ENCODE data around the gene TMEM121B.

The TMEM121B gene

DNA sequence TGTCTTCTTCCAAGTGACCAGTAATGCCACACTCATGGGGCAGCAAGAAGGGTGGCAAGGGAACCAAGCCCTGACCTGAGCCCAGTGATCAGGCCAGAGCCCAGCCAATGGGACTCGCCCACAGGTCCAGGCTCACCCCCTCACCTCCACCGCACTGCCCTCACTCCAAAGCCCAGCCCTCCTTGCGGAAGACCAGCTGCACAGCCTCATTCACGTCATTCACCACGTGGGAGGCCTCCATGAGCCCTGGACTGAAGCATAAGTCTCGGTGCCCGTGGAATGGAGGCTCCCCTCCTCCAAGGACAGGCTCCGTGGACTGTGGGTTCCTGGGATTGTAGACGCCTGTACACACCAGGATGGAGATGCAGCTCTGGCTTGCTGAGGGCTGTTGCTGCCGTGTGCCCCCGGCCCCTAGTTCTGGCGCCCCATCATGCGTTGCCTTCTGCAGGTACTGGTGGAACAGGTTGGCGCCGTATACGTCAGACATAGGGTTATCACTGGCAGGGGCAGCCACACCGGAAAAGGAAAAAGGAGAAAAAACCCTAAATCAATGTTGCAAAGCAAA, 16.8 kb upstream of the TMEM121B start:
- DNase-seq, result no peak

GRCh38 chr22:17137170-17137569, 16.0 kb upstream of the TMEM121B start:
- DNase-seq, result no peak

DNA sequence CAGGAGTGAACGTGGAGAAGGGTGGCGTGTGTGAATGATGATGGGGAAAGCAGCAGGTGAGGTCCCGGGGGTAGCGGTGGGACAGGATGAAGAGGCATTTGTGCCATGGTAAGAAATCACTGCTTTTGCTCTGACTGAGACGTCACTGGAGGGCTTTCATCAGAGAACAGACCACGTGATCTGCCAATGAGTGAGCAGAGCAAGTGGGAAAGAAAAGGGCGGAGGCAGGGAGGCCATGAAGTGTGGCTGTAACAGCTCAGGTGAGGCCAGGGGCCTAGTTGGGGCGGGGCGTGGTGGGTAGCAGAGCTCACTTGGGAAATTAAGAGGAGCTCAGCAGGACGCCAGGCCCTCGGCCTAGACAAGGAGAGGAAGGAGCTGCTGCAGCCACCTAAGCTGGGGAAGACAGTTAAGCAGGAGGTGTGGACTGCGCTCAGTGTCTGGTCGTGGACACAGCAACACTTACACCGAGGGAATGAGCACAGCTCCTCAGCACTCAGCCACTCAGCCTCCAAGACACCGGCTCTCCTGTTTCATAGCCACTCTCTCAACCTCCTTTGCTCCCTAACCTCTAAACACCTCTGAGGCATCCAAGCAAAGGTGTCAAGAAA, 14.1 kb upstream of the TMEM121B start:
- no peak for DNase-seq

DNA sequence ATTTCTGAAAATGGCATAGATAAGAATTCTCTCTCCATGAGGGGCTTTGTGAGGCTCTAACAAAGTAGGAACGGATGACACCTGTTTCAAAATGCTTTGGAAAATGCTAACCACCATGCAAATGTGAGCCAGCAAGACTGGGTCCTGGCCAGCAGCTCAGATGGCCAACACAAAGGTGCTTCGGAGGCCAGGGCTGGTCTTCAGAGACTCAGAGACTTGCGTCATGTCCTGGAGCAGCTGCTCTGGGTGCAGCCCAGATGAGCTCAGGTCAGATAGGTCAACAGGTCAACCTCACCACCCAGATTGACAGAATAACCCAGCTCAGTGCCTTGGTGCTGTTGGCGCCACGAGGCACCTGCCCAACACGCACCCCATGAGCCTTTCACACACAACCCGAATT, 12.0 kb upstream of the TMEM121B start:
- DNase-seq, result no peak

DNA sequence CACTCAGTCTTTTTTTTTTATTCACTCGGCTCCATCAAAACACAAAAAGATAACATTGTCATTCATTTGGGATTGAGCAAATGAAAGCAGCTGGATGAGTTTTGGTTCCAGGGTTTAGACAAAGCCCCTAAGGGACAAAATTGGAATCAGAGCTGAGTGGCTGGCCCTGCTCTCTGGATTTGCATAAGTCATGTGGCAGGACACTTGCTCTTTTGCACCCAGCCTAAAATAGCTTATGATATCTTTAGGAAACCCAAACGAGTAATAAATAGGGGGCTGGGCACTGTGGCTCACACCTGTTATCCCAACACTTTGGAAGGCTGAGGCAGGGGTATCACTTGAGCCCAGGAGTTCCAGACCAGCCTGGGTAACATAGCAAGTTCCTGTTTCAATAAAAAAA, 11.0 kb upstream of the TMEM121B start:
- no peak for DNase-seq

GRCh38 chr22:17131686-17132085, 10.5 kb upstream of the TMEM121B start:
- DNase-seq, result no peak

DNA sequence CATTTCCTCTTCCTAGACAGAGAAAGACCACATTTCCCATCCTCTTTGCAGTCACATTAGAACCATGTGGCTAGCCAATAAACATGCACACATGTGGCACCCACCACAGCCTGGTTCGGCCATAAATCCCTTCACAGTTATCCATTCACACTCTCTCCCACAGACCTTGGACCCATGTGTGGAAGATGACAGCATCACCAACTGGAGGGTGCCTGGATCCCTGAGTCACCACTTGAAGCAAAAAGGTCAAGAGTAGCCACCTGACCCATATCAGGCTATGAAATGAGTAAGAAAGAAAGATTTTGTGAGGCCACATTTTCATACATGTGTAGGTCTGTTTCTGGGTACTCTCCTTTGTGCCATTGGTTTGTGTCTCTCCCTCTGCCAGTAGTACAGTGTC, 9.0 kb upstream of the TMEM121B start:
- DNase-seq, result no peak

GRCh38 chr22:17120711-17121232, 388 bp downstream of the TMEM121B start:
- no peak for DNase-seq

DNA sequence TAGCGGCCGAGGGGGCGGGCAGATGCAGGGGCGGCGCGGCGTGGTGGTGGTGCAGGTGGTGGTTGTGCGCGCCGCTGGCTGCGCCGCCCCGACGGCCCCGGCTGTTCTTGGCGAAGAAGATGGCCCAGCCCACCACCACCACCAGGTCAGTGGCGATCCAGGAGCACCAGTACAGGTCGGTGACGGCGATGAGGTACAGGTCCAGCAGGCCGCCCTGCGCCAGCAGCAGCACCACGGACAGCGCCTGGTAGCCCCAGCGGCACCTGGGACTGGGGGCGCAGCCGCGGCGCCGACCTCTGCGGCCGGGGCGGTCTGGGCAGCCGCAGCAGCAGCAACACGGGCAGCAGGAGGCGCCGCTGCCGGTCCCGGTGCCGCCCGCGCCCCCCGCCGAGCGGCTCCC, 879 bp downstream of the TMEM121B start:
- DNase-seq, result no peak

DNA sequence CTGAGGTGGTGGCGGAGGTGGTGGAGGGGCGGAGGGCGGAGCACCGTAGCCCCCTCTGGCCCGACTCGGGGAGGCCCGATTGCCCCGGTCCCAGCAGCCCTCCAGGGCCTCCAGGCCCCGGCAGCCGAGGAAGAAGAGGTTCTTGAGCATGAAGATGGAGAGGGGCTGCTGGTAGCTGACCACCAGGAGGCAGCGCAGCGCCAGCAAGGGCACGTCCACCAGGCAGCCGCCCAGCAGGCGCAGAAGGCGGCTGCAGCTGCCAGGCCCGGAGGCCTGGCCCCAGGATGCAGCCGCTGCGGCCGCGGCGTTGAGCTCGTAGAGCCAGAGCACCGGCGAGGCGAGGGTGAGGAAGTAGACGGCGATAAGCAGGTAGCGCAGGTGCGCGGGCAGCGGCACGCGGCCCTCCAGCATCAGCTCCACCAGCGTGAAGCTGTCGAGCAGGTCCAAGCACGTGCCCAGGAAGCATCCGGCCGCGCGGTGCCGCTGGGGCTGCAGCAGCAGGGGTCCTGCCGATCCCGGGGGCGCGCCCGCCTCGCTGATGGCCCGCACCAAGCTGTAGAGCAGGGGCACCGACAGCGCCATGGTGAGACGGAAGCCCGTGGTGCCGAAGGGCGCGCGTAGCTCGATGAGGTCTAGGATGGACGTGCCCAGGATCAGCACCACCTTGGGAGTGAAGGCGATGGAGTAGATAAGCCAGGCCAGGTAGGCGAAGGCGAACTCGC, 1.5 kb downstream of the TMEM121B start:
- DNase-seq, result no peak

- DNase-seq, result no peak
These were observed 2.8 kb downstream of the TMEM121B start for GRCh38 chr22:17118342-17118741.

GRCh38 chr22:17117890-17118289, 3.3 kb downstream of the TMEM121B start:
- peak; percentile 32 for DNase-seq

- DNase-seq, result no peak
These were observed 3.8 kb downstream of the TMEM121B start for GRCh38 chr22:17117400-17117799.

GRCh38 chr22:17116572-17117330, 4.4 kb downstream of the TMEM121B start:
- no peak for DNase-seq

GRCh38 chr22:17115945-17116565, 5.1 kb downstream of the TMEM121B start:
- DNase-seq, result no peak

GRCh38 chr22:17115236-17115635, 5.9 kb downstream of the TMEM121B start:
- DNase-seq, result no peak

DNA sequence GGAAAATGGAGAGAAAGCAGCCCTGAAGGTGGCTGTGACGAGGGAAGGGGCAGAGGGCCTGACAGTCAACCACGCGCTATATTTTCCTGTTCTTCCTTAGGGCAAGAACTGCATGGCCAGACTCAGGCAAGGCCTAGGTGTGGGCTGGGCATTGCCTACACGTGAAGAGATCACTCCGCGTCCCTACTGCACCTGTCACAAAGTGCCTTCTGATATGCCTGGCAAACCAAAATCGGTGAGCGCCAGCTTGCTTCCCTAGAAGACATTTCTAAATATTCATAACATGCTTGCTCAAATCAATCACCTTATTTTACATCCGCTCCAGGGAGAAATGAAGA, 6.3 kb downstream of the TMEM121B start:
- no peak for DNase-seq

DNA sequence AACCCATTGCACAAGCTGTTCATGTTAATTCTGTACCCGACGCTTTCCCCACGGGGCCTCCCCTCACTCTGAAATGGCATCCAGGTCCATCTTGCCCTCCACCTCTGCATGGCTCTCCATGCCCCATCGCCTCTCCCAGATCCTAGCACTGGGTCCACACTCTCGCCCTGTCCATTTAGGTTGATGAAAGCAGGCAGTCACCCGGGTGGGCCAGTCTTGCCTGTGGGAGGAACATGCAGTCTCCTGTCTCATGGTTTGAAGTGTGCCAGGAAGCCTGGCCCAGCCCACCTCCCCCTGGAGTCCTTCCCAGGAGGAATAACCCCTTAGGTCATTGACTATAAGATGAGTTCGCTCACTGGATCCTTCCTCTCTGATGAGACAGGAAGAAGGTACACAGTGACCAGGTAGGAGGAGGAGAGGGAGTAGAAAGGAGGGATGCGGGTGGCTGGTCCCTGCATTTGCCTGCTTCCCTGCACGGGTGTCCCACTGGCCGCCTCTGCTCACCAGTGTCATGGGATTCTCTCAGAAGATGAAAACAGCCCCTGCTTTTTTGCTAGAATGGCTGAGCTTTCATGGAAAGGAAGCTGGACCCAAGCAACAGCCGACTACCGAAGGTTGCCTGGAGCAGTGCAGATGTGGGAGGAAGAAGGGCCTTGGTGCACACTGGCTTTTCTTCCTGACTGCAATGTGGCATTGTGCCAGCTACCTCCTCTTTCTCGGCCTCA, 6.8 kb downstream of the TMEM121B start:
- DNase-seq, result no peak

GRCh38 chr22:17113600-17113999, 7.6 kb downstream of the TMEM121B start:
- DNase-seq, result no peak

- DNase-seq, result no peak
These were observed 8.6 kb downstream of the TMEM121B start for GRCh38 chr22:17112491-17113042.

GRCh38 chr22:17110791-17111550, 10.2 kb downstream of the TMEM121B start:
- no peak for DNase-seq
